Chondrocyte (in vitro differentiated cells): ENCODE data around the gene MYO18B. TPM values are rescaled to one million over a fixed set of nuclear protein-coding genes. Genes with fewer than 3 reads are reported as not detected.

Source experiments
- DNase-seq: peaks from one replicate; pipeline ENCODE4 v3.0.0; 2021; ENCODE audit warnings: mixed read lengths, low spot score
- H3K27ac Mint-ChIP-seq: one replicate; pipeline ENCODE4 v1.8.0; 2021; ENCODE audit warnings: mild to moderate bottlenecking, moderate library complexity, mixed read lengths; ENCODE audit not compliant: unreplicated experiment
- H3K27me3 Mint-ChIP-seq: 2 replicates; pipeline ENCODE4 v1.8.0; 2021; ENCODE audit warnings: low read depth, mixed read lengths
- H3K36me3 Mint-ChIP-seq: 2 replicates; pipeline ENCODE4 v1.8.0; 2021; ENCODE audit warnings: low read depth, mixed read lengths
- H3K4me1 Mint-ChIP-seq: 2 replicates; pipeline ENCODE4 v1.8.0; 2021; ENCODE audit warnings: low read depth, mild to moderate bottlenecking, mixed read lengths
- H3K4me3 Mint-ChIP-seq: one replicate; pipeline ENCODE4 v1.8.0; 2021; ENCODE audit warnings: mild to moderate bottlenecking, moderate library complexity, mixed read lengths; ENCODE audit not compliant: unreplicated experiment
- H3K9me3 Mint-ChIP-seq: 2 replicates; pipeline ENCODE4 v1.8.0; 2021; ENCODE audit warnings: low read depth, mixed read lengths
- total RNA-seq: library from RNA; stranded (reverse); gene quantifications from 3 replicates; pipeline ENCODE4 v1.2.1, GENCODE V29; 2021
- TF ChIP-seq, protein P1 (sequence below): fragments of 200-600 bp; sonication (generic); IDR thresholded peaks from 2 replicates; pipeline ENCODE4 v1.5.0; 2021; ENCODE audit warnings: antibody characterized with exemption, mild to moderate bottlenecking, moderate library complexity

MYO18B gene
- total RNA-seq, 1 donor from 2014 or later: 0.20 TPM

DNA sequence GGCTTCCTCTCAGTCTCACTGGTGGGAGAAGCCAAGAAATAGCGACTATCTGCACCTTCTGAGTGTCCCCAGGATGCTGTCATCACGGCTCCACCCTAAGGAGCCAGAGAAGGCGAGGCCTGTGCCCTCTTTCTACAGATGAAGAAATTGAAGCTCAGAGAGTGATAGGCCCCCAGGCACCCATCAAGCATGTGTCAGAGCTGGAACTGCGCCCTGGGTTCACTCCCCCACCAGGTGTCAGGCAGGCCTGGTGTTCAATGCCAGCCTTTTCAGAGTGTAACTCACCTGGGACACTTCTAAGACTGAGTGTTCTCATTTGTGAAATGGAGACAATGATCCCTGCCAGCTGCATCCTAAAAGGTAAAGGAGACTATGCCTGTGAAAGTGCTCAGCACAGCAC, 299.9 kb downstream of the MYO18B start:
- no peak overlapping the region for H3K27ac Mint-ChIP-seq
- peaks cover 9% of the 10 kb centered on the region for H3K9me3 Mint-ChIP-seq

DNA sequence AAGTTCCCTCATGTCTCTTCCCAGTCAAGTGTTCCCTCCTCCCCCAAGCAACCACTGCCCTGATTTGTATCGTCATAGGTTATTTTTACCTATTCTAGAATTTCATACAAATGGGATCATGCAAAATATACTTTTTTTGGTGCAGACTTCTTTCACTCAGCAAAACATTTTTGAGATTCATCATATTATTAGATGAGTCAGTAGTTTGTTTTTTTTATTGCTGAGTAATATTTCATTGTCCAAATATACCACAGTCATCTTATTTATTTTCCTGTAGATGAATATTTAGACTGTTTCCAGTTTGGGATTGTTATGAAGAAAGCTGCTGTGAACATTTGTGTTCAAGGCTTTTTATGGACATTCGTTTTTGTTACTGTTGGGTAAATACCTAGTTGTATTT, 301.0 kb downstream of the MYO18B start:
- no peak overlapping the region for H3K27ac Mint-ChIP-seq
- DNase-seq: no peak
- H3K4me1 Mint-ChIP-seq: no peaks in the 10 kb centered on the region
- H3K27me3 Mint-ChIP-seq: no peaks in the 10 kb centered on the region
- peaks cover 9% of the 10 kb centered on the region for H3K9me3 Mint-ChIP-seq
- TF ChIP-seq, protein P1, sequence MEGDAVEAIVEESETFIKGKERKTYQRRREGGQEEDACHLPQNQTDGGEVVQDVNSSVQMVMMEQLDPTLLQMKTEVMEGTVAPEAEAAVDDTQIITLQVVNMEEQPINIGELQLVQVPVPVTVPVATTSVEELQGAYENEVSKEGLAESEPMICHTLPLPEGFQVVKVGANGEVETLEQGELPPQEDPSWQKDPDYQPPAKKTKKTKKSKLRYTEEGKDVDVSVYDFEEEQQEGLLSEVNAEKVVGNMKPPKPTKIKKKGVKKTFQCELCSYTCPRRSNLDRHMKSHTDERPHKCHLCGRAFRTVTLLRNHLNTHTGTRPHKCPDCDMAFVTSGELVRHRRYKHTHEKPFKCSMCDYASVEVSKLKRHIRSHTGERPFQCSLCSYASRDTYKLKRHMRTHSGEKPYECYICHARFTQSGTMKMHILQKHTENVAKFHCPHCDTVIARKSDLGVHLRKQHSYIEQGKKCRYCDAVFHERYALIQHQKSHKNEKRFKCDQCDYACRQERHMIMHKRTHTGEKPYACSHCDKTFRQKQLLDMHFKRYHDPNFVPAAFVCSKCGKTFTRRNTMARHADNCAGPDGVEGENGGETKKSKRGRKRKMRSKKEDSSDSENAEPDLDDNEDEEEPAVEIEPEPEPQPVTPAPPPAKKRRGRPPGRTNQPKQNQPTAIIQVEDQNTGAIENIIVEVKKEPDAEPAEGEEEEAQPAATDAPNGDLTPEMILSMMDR: no peak
- no peak overlapping the region for H3K4me3 Mint-ChIP-seq
- no peaks in the 10 kb centered on the region for H3K36me3 Mint-ChIP-seq

More for the DNA sequence above, 299.9 kb downstream of the MYO18B start:
- H3K36me3 Mint-ChIP-seq: no peaks in the 10 kb centered on the region
- TF ChIP-seq, protein P1: no peak
- no peaks in the 10 kb centered on the region for H3K27me3 Mint-ChIP-seq
- DNase-seq: no peak
- no peak overlapping the region for H3K4me3 Mint-ChIP-seq
- H3K4me1 Mint-ChIP-seq: no peaks in the 10 kb centered on the region

DNA sequence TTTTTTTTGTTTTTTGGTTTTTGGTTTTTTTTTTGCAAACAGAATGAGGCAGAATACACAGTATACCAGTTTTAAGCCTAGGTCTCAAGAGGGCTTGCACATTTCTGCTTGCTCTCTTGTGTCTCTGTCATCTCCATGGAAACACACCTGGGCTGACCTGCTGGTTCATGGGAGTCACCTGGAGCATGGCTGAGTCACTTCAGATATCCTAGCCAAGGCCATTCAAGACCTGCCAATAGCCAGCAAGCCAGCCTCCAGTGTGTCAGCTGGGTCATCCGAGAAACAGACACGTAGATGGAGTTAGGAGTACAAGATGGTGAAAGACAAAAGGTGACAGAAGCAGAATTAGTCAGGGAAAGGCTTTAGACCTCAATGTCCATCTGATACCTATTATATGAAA, 303.1 kb downstream of the MYO18B start:
- Mint-ChIP-seq H3K36me3 (no peaks in the 10 kb centered on the region), H3K9me3 (peaks cover 8% of the 10 kb centered on the region), H3K27me3 (no peaks in the 10 kb centered on the region), H3K4me3 (no peak overlapping the region), H3K27ac (no peak overlapping the region), H3K4me1 (no peaks in the 10 kb centered on the region)
- DNase-seq: no peak
- TF ChIP-seq, protein P1: no peak

DNA sequence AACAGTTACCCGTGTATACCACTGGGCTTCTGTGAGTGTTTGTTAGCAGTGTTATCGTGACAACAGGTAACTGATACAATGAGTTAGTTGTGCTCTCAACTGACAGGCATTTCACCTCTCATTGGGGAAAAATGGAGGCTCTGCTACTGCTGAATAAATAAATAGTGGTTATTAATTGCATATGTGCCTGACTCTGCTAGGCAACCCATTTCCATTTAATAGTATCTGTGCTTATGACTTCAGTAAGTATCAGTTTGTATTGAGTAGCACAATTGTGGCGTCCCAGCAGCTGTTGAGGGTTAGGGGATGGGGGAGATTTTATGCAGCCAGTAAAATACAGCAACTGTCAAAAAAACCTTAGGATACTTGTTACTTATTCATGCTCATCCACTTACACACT, 303.9 kb downstream of the MYO18B start:
- peaks cover 2% of the 10 kb centered on the region for H3K9me3 Mint-ChIP-seq
- no peak overlapping the region for H3K4me3 Mint-ChIP-seq
- DNase-seq: no peak
- peaks cover 3% of the 10 kb centered on the region for H3K27me3 Mint-ChIP-seq
- no peaks in the 10 kb centered on the region for H3K36me3 Mint-ChIP-seq
- H3K4me1 Mint-ChIP-seq: no peaks in the 10 kb centered on the region
- TF ChIP-seq, protein P1: no peak
- no peak overlapping the region for H3K27ac Mint-ChIP-seq

DNA sequence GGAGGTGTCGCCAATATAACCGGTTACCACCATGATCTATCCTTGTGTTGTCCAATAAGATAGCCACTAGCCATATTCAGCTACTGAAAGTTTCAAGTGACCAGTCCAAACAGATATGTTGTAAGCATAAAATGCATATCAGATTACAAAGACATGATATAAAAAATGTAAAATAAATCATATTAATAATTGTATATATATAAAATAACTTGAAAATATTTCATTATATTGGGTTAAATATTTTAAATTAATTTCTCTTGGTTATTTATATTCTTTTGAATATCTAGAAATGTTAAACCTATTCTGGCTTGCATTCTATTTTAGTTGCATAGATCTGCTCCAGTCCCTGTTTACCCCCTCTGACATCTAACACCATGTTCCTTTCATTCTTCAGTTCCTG, 305.5 kb downstream of the MYO18B start:
- Mint-ChIP-seq H3K36me3 (no peaks in the 10 kb centered on the region), H3K27me3 (peaks cover 5% of the 10 kb centered on the region), H3K4me3 (no peak overlapping the region), H3K9me3 (peaks cover 2% of the 10 kb centered on the region), H3K27ac (no peak overlapping the region), H3K4me1 (no peaks in the 10 kb centered on the region)
- DNase-seq: no peak
- TF ChIP-seq, protein P1: no peak
